HCT116 (cell line): Measurements from ENCODE around the gene CTNNA1. TPM values are rescaled to one million over a fixed set of nuclear protein-coding genes. Genes with fewer than 3 reads are reported as not detected.
"Not testable (repeated sequence)": the region's sequence is repeated elsewhere in the genome, so short reads cannot be mapped to it uniquely, and the experiment has no call there.

ENCODE experiments used
- ATAC-seq: fragments of 200-7000 bp; cut with Tn5 transposase; 2 replicates; pipeline ENCODE4 v1.9.1; 2020; ENCODE audit warnings: mild to moderate bottlenecking, moderate library complexity
- BruUV-seq: library from RNA; stranded (reverse); fragments of 400-500 nt; replicated peaks from 2 replicates; lab custom pipeline; 2021; lab: Mats Ljungman, UMichigan
- CTCF ChIA-PET: fragments of 300-600 bp; sonication (Branson Sonifier 250); formaldehyde crosslinking; loops from one replicate; lab custom pipeline; 2021; ENCODE audit warnings: antibody characterized with exemption; lab: Charles Lee
- POLR2A ChIA-PET: fragments of 300-600, 350-600 bp; sonication (Branson Sonifier 250); formaldehyde crosslinking; loops from one replicate; lab custom pipeline; 2021; ENCODE audit warnings: antibody characterized with exemption; lab: Charles Lee
- RAD21 ChIA-PET, 2 experiments: fragments of 300-600 bp; sonication (Branson Sonifier 250); formaldehyde crosslinking; loops; one replicate each; lab custom pipeline; 2023; ENCODE audit warnings: low total read pairs in 2 of 2; ENCODE audit not compliant: uncharacterized antibody in 2 of 2, unreplicated experiment in 2 of 2, low non-redundant PET in 1 of 2; lab: Charles Lee
- DNase-seq: peaks from one replicate; pipeline ENCODE4 v3.0.0-alpha.2; 2010; ENCODE audit warnings: low read depth, low spot score
- H2AFZ ChIP-seq: fragments of 200-600 bp; shearing (Covaris generic), sonication (generic); 2 replicates; pipeline ENCODE4 v1.6.1; 2017; ENCODE audit warnings: low read depth, mixed run types, mixed read lengths, antibody characterized with exemption, low read length; ENCODE audit not compliant: poor library complexity, severe bottlenecking
- H3K27ac ChIP-seq: 2 replicates; pipeline ENCODE4 v1.5.1; 2012; ENCODE audit warnings: low read depth, low read length
- H3K27me3 ChIP-seq: fragments of 200-600 bp; sonication (generic); 2 replicates; pipeline ENCODE4 v1.6.1; 2016; ENCODE audit warnings: mixed run types, low read length, mixed read lengths; ENCODE audit not compliant: insufficient read depth
- H3K36me3 ChIP-seq, 2 experiments: fragments of 200-500 bp in 1 of 2; fragments of 200-600 bp in 1 of 2; sonication (Bioruptor generic) in 1 of 2; sonication (generic) in 1 of 2; 2 replicates each; pipeline versions ENCODE4 v1.5.1 to v1.6.1; 2014 to 2016; ENCODE audit warnings: low read length in 2 of 2, inconsistent platforms in 1 of 2, mixed read lengths in 1 of 2, mixed run types in 1 of 2; ENCODE audit not compliant: insufficient read depth in 2 of 2, control insufficient read depth in 1 of 2
- H3K4me1 ChIP-seq, 2 experiments: fragments of 200-600 bp in 1 of 2; sonication (generic) in 1 of 2; 2 replicates each; pipeline versions ENCODE4 v1.5.1 to v1.6.1; 2012 to 2017; ENCODE audit warnings: low read length in 2 of 2, inconsistent platforms in 1 of 2, mild to moderate bottlenecking in 1 of 2, mixed read lengths in 1 of 2, mixed run types in 1 of 2, moderate library complexity in 1 of 2; ENCODE audit not compliant: insufficient read depth in 2 of 2, control insufficient read depth in 1 of 2
- H3K4me2 ChIP-seq: fragments of 200-600 bp; sonication (generic); 2 replicates; pipeline ENCODE4 v1.6.1; 2017; ENCODE audit warnings: mixed run types, low read length, mixed read lengths
- H3K4me3 ChIP-seq, 2 experiments: fragments of 200-600 bp in 1 of 2; sonication (generic) in 1 of 2; replicated peaks in 1 of 2; 2 replicates each; pipeline ENCODE4 v1.5.1; 2011 to 2016; ENCODE audit warnings: low read length in 2 of 2, control low read depth in 1 of 2, low read depth in 1 of 2, mild to moderate bottlenecking in 1 of 2, mixed read lengths in 1 of 2, mixed run types in 1 of 2
- H3K79me2 ChIP-seq: fragments of 200-600 bp; sonication (generic); 2 replicates; pipeline ENCODE4 v1.6.1; 2017; ENCODE audit warnings: mild to moderate bottlenecking, mixed run types, low read length, moderate library complexity, mixed read lengths; ENCODE audit not compliant: insufficient read depth
- H3K9ac ChIP-seq: fragments of 200-600 bp; sonication (generic); 2 replicates; pipeline ENCODE4 v1.6.1; 2016; ENCODE audit warnings: low read length, mixed read lengths
- H3K9me2 ChIP-seq: fragments of 200-600 bp; sonication (generic), shearing (Covaris generic); 2 replicates; pipeline ENCODE4 v1.6.1; 2017; ENCODE audit warnings: mixed run types, mild to moderate bottlenecking, moderate library complexity; ENCODE audit not compliant: insufficient read depth
- H3K9me3 ChIP-seq, 2 experiments: fragments of 200-500 bp in 1 of 2; fragments of 200-600 bp in 1 of 2; sonication (Bioruptor generic) in 1 of 2; sonication (generic) in 1 of 2; 2 replicates each; pipeline ENCODE4 v1.6.1; 2014 to 2017; ENCODE audit warnings: low read length in 2 of 2, mixed read lengths in 2 of 2, inconsistent platforms in 1 of 2, low read depth in 1 of 2, mild to moderate bottlenecking in 1 of 2, mixed run types in 1 of 2, moderate library complexity in 1 of 2; ENCODE audit not compliant: control insufficient read depth in 1 of 2, insufficient read depth in 1 of 2
- H4K20me1 ChIP-seq: fragments of 200-600 bp; sonication (generic), shearing (Covaris generic); 2 replicates; pipeline ENCODE4 v1.6.1; 2017; ENCODE audit warnings: mixed run types, mild to moderate bottlenecking, moderate library complexity; ENCODE audit not compliant: insufficient read depth
- CEBPB ChIP-seq: IDR thresholded peaks from 2 replicates; pipeline ENCODE4 v1.6.1; 2012; ENCODE audit warnings: low read depth
- FOSL1 ChIP-seq: IDR thresholded peaks from 2 replicates; pipeline ENCODE4 v1.6.1; 2012; ENCODE audit warnings: low read depth
- MAX ChIP-seq: IDR thresholded peaks from 2 replicates; pipeline ENCODE4 v1.6.1; 2012
- POLR2A ChIP-seq: IDR thresholded peaks from 2 replicates; pipeline ENCODE4 v1.7.0; 2011; ENCODE audit warnings: borderline replicate concordance; ENCODE audit not compliant: insufficient read depth, insufficient read length; ENCODE audit errors: extremely low read depth
- POLR2AphosphoS5 ChIP-seq: IDR thresholded peaks from 2 replicates; pipeline ENCODE4 v1.6.1; 2011; ENCODE audit warnings: mild to moderate bottlenecking, low read depth, low read length, moderate library complexity
- RAD21 ChIP-seq: IDR thresholded peaks from 2 replicates; pipeline ENCODE4 v1.6.1; 2012; ENCODE audit warnings: low read depth, mild to moderate bottlenecking
- REST ChIP-seq: IDR thresholded peaks from 2 replicates; pipeline ENCODE4 v1.6.1; 2012; ENCODE audit warnings: low read depth
- SIN3A ChIP-seq: IDR thresholded peaks from 2 replicates; pipeline ENCODE4 v1.6.1; 2012; ENCODE audit warnings: low read depth
- SP1 ChIP-seq: IDR thresholded peaks from 2 replicates; pipeline ENCODE4 v1.6.1; 2012; ENCODE audit warnings: low read depth
- TCF7L2 ChIP-seq: IDR thresholded peaks from 2 replicates; pipeline ENCODE4 v1.7.0; 2011; ENCODE audit warnings: borderline replicate concordance, inconsistent platforms; ENCODE audit not compliant: insufficient read depth, insufficient read length; ENCODE audit errors: extremely low read depth
- YY1 ChIP-seq: IDR thresholded peaks from 2 replicates; pipeline ENCODE4 v1.6.1; 2011; ENCODE audit warnings: low read length, low read depth, moderate library complexity, mild to moderate bottlenecking; ENCODE audit not compliant: insufficient replicate concordance; ENCODE audit errors: extremely low read depth
- ZNF274 ChIP-seq: fragments of 200-500 bp; sonication (Bioruptor generic); IDR thresholded peaks from 2 replicates; pipeline ENCODE4 v1.6.1; 2014; ENCODE audit warnings: mild to moderate bottlenecking, low read depth, low read length, inconsistent platforms
- intact Hi-C: fragments of 100-400 bp; cut with micrococcal nuclease; formaldehyde crosslinking; loops from 2 replicates; pipeline ENCODE4 v1.10.0; 2022
- total RNA-seq: library from RNA; stranded (reverse); gene quantifications from one replicate; pipeline ENCODE4 v1.2.1, GENCODE V29; 2021; ENCODE audit not compliant: unreplicated experiment
- TF ChIP-seq, protein P1 (sequence below), 3 experiments: fragments of 200-600 bp in 1 of 3; sonication (generic) in 1 of 3; IDR thresholded peaks in 2 of 3; conservative IDR thresholded peaks in 1 of 3; 2 replicates each; pipeline ENCODE4 v1.5.1; 2012 to 2017; ENCODE audit warnings: low read depth in 2 of 3, low read length in 2 of 3, antibody characterized with exemption in 1 of 3, borderline replicate concordance in 1 of 3, control low read depth in 1 of 3, mild to moderate bottlenecking in 1 of 3, mixed read lengths in 1 of 3, mixed run types in 1 of 3, moderate library complexity in 1 of 3; ENCODE audit not compliant: insufficient read depth in 1 of 3
- TF ChIP-seq, protein P2 (sequence below): IDR thresholded peaks from 2 replicates; pipeline ENCODE4 v1.6.1; 2012

Gene CTNNA1
- total RNA-seq, 1 experiment from 2014 or later = 313 TPM

DNA sequence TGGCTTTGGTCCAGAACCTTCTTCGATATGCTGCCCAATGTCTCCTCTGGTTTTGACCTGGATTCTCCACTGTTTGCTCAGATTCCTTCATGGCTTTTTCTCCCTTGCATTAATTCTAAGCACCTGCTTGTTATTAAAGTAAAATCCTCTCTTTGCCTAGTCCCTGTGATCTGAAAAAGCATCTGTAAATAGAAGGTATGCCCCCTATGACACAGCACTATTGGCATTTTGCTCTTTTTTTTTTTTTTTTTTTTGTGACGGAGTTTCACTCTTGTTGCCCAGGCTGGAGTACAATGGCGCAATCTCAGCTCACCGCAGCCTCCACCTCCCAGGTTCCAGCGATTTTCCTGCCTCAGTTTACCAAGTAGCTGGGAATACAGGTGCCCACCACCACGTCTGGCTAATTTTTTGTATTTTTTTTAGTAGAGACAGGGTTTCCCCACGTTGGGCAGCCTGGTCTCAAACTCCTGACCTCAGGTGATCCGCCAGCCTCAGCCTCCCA is 37.2 kb upstream of the CTNNA1 start:
- H3K27me3 ChIP-seq, ATAC-seq, DNase-seq, H3K79me2 ChIP-seq, intact Hi-C loops, H3K36me3 ChIP-seq, H4K20me1 ChIP-seq, RAD21 ChIA-PET, H3K9ac ChIP-seq, H3K27ac ChIP-seq, H3K4me3 ChIP-seq, H3K9me3 ChIP-seq, H3K9me2 ChIP-seq, BruUV-seq: not testable (repeated sequence)
- peak overlapping the region; percentile 28 for H3K4me2 ChIP-seq
- CTCF ChIA-PET = interaction anchor here (1.8 kb wide), 1 partner anchor 9 kb away, joined by 5 read pairs; no protein-coding TSS in a partner anchor
- POLR2A ChIA-PET = interaction anchor here (1.3 kb wide), 1 partner anchor 9 kb away, joined by 4 read pairs; no protein-coding TSS in a partner anchor
- peak overlapping the region; percentile 76 for H2AFZ ChIP-seq
- peaks cover 12 to 23% of the 10 kb centered on the region in 2 experiments for H3K4me1 ChIP-seq

- Histone ChIP-seq H3K9me2 (no peaks in the 10 kb centered on the region), H3K4me2 (peak overlapping the region; percentile 28), H4K20me1 (no peaks in the 10 kb centered on the region), H3K27ac (no peak overlapping the region), H3K79me2 (no peaks in the 10 kb centered on the region), H3K4me1 (peaks cover 12 to 23% of the 10 kb centered on the region in 2 experiments), H3K4me3 (no peak overlapping the region), H3K9ac (no peak overlapping the region), H3K9me3 (no peaks in the 10 kb centered on the region), H2AFZ (peak overlapping the region; percentile 76), H3K36me3 (no peaks in the 10 kb centered on the region), H3K27me3 (no peaks in the 10 kb centered on the region)
- CTCF ChIA-PET = interaction anchor here (1.8 kb wide), 1 partner anchor 9 kb away, joined by 5 read pairs; no protein-coding TSS in a partner anchor
- RAD21 ChIA-PET = no interaction called here
- POLR2A ChIA-PET = no interaction called here
- DNase-seq (no peak), ATAC-seq (peak; percentile 57)
- BruUV-seq = no TSS peak
- intact Hi-C loops = no loop called here
- TF ChIP-seq TCF7L2 (no peak), RAD21 (no peak), REST (no peak), POLR2A (no peak), CEBPB (no peak), POLR2AphosphoS5 (no peak), SIN3A (no peak), YY1 (no peak), SP1 (no peak), ZNF274 (no peak), MAX (no peak), FOSL1 (no peak)
- TF ChIP-seq, protein P1, sequence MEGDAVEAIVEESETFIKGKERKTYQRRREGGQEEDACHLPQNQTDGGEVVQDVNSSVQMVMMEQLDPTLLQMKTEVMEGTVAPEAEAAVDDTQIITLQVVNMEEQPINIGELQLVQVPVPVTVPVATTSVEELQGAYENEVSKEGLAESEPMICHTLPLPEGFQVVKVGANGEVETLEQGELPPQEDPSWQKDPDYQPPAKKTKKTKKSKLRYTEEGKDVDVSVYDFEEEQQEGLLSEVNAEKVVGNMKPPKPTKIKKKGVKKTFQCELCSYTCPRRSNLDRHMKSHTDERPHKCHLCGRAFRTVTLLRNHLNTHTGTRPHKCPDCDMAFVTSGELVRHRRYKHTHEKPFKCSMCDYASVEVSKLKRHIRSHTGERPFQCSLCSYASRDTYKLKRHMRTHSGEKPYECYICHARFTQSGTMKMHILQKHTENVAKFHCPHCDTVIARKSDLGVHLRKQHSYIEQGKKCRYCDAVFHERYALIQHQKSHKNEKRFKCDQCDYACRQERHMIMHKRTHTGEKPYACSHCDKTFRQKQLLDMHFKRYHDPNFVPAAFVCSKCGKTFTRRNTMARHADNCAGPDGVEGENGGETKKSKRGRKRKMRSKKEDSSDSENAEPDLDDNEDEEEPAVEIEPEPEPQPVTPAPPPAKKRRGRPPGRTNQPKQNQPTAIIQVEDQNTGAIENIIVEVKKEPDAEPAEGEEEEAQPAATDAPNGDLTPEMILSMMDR (IDR thresholded peaks at IDR 0.05 in 2 of 3, conservative IDR thresholded peaks at IDR 0.05 in 1 of 3; ENCODE audit: borderline replicate concordance in 1 of 3, insufficient read depth in 1 of 3, low read depth in 2 of 3, low read length in 2 of 3) = no peak
- TF ChIP-seq, protein P2, sequence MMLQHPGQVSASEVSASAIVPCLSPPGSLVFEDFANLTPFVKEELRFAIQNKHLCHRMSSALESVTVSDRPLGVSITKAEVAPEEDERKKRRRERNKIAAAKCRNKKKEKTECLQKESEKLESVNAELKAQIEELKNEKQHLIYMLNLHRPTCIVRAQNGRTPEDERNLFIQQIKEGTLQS = no peak
Observed at GRCh38 chr5:138716456-138716924, 36.7 kb upstream of the CTNNA1 start.
